ENCODE measurements around the gene DNASE1L1. TPM values are rescaled to one million over a fixed set of nuclear protein-coding genes. Genes with fewer than 3 reads are reported as not detected.

The DNASE1L1 gene
- total and polyA plus RNA-seq, 4 experiments from 2014 or later: 14.0 to 26.3 (median 20.7) TPM

- Histone ChIP-seq H3K27ac (ENCODE audit: low read depth, low read length) (no peak overlapping the region), H3K4me1 (ENCODE audit: insufficient read depth, low read length) (peaks cover 18% of the 10 kb centered on the region), H3K36me3 (ENCODE audit: insufficient read depth, low read length) (peaks cover 13% of the 10 kb centered on the region), H3K27me3 (ENCODE audit: insufficient read depth, low read length) (no peaks in the 10 kb centered on the region), H3K4me3 (ENCODE audit: low read length in 2 of 2) (no peak overlapping the region), H3K9me3 (ENCODE audit: control insufficient read depth in 1 of 2, low read length in 2 of 2) (no peaks in the 10 kb centered on the region)
- ChIA-PET POLR2A (ENCODE audit: partially characterized antibody) (interaction anchor here (8.5 kb wide), 1 partner anchor 10 kb away, joined by 42 read pairs; the partner anchor contains the start of gene PLXNA3), CTCF (ENCODE audit: partially characterized antibody) (no interaction called here)
- no peaks in the 10 kb centered on the region for H3K27me3 Mint-ChIP-seq
- intact Hi-C loops (cut with micrococcal nuclease): no loop called here
- H3K4me1 Mint-ChIP-seq: peaks cover 3 to 22% (median 3%) of the 10 kb centered on the region in 4 donors
- no peak overlapping the region for H3K27ac Mint-ChIP-seq
- peaks cover 3 to 12% of the 10 kb centered on the region in 2 donors for H3K36me3 Mint-ChIP-seq
- no peak overlapping the region for H3K4me3 Mint-ChIP-seq
- DNase-seq: no peak
- no peaks in the 10 kb centered on the region for H3K9me3 Mint-ChIP-seq
These were observed 39.4 kb upstream of the DNASE1L1 start for GRCh38 chrX:154448484-154448883.

GRCh38 chrX:154446430-154446829, 37.4 kb upstream of the DNASE1L1 start:
- Mint-ChIP-seq H3K9me3 (no peaks in the 10 kb centered on the region), H3K27ac (peak overlapping the region in 1 of 7 donors; percentile 68), H3K4me1 (peaks cover 7 to 41% (median 14%) of the 10 kb centered on the region in 4 donors), H3K27me3 (no peaks in the 10 kb centered on the region), H3K4me3 (no peak overlapping the region), H3K36me3 (peaks cover 3 to 18% of the 10 kb centered on the region in 2 donors)
- H3K9me3 ChIP-seq (ENCODE audit: control insufficient read depth in 1 of 2, low read length in 2 of 2): no peaks in the 10 kb centered on the region
- ChIA-PET POLR2A (ENCODE audit: partially characterized antibody) (interaction anchor here (0.9 to 8.5 kb wide), 4 partner anchors 12 to 48 kb away, joined by 3 to 42 read pairs (median 4); partner anchors contain the start of genes PLXNA3, RPL10 and TAFAZZIN), CTCF (ENCODE audit: partially characterized antibody) (interaction anchor here (1.1 kb wide), 1 partner anchor 47 kb away, joined by 3 read pairs; the partner anchor contains the start of gene RPL10)
- intact Hi-C loops (cut with micrococcal nuclease): no loop called here
- H3K4me3 ChIP-seq (ENCODE audit: low read length in 2 of 2): no peak overlapping the region
- peaks cover 13% of the 10 kb centered on the region for H3K36me3 ChIP-seq (ENCODE audit: insufficient read depth, low read length)
- H3K27me3 ChIP-seq (ENCODE audit: insufficient read depth, low read length): no peaks in the 10 kb centered on the region
- no peak for DNase-seq
- H3K4me1 ChIP-seq (ENCODE audit: insufficient read depth, low read length): peaks cover 36% of the 10 kb centered on the region
- H3K27ac ChIP-seq (ENCODE audit: low read depth, low read length): no peak overlapping the region

GRCh38 chrX:154445776-154446175, 36.7 kb upstream of the DNASE1L1 start:
- POLR2A ChIA-PET (ENCODE audit: partially characterized antibody): interaction anchor here (0.9 to 8.5 kb wide), 4 partner anchors 13 to 48 kb away, joined by 4 to 42 read pairs (median 4); partner anchors contain the start of genes PLXNA3 and RPL10
- peak overlapping the region in 2 of 7 donors; percentile 52 to 61 for H3K27ac Mint-ChIP-seq
- CTCF ChIA-PET (ENCODE audit: partially characterized antibody): interaction anchor here (1.1 kb wide), 1 partner anchor 47 kb away, joined by 3 read pairs; the partner anchor contains the start of gene RPL10
- peak overlapping the region in 1 of 8 donors; percentile 35 for H3K4me3 Mint-ChIP-seq
- no peaks in the 10 kb centered on the region for H3K9me3 Mint-ChIP-seq
- H3K27me3 ChIP-seq (ENCODE audit: insufficient read depth, low read length): no peaks in the 10 kb centered on the region
- no peak for DNase-seq
- peaks cover 12% of the 10 kb centered on the region for H3K36me3 ChIP-seq (ENCODE audit: insufficient read depth, low read length)
- H3K4me3 ChIP-seq (ENCODE audit: low read length in 2 of 2): no peak overlapping the region
- no peaks in the 10 kb centered on the region for H3K27me3 Mint-ChIP-seq
- H3K9me3 ChIP-seq (ENCODE audit: control insufficient read depth in 1 of 2, low read length in 2 of 2): no peaks in the 10 kb centered on the region
- no peak overlapping the region for H3K27ac ChIP-seq (ENCODE audit: low read depth, low read length)
- H3K4me1 ChIP-seq (ENCODE audit: insufficient read depth, low read length): peaks cover 42% of the 10 kb centered on the region
- peaks cover 7 to 48% (median 19%) of the 10 kb centered on the region in 4 donors for H3K4me1 Mint-ChIP-seq
- intact Hi-C loops (cut with micrococcal nuclease): loop anchor here (2.0 kb wide), 1 partner anchor 17 kb away; the partner anchor contains the start of gene ATP6AP1
- peaks cover 3 to 22% of the 10 kb centered on the region in 2 donors for H3K36me3 Mint-ChIP-seq

- H3K9me3 ChIP-seq (ENCODE audit: control insufficient read depth in 1 of 2, low read length in 2 of 2): no peaks in the 10 kb centered on the region
- H3K4me1 ChIP-seq (ENCODE audit: insufficient read depth, low read length): peaks cover 49% of the 10 kb centered on the region
- no peak for DNase-seq
- intact Hi-C loops (cut with micrococcal nuclease): loop anchor here (2.0 to 5.0 kb wide), 3 partner anchors 16 to 48 kb away; partner anchors contain the start of genes ATP6AP1, LAGE3 and SLC10A3
- peaks cover 7 to 48% (median 23%) of the 10 kb centered on the region in 4 donors for H3K4me1 Mint-ChIP-seq
- ChIA-PET POLR2A (ENCODE audit: partially characterized antibody) (interaction anchor here (0.6 to 8.5 kb wide), 4 partner anchors 13 to 45 kb away, joined by 3 to 42 read pairs (median 6); partner anchors contain the start of genes PLXNA3 and SLC10A3), CTCF (ENCODE audit: partially characterized antibody) (interaction anchor here (0.7 kb wide), 1 partner anchor 30 kb away, joined by 3 read pairs; no protein-coding TSS in a partner anchor)
- no peaks in the 10 kb centered on the region for H3K9me3 Mint-ChIP-seq
- peaks cover 9% of the 10 kb centered on the region for H3K36me3 ChIP-seq (ENCODE audit: insufficient read depth, low read length)
- no peaks in the 10 kb centered on the region for H3K27me3 ChIP-seq (ENCODE audit: insufficient read depth, low read length)
- peak overlapping the region; percentile 3 to 45 for H3K4me3 ChIP-seq (ENCODE audit: low read length in 2 of 2)
- peak overlapping the region; percentile 3 to 58 (median 29) for H3K4me3 Mint-ChIP-seq
- H3K36me3 Mint-ChIP-seq: peaks cover 3 to 20% of the 10 kb centered on the region in 2 donors
- peak overlapping the region; percentile 67 for H3K27ac ChIP-seq (ENCODE audit: low read depth, low read length)
- peak overlapping the region in 5 of 7 donors; percentile 4 to 68 (median 22) for H3K27ac Mint-ChIP-seq
- H3K27me3 Mint-ChIP-seq: no peaks in the 10 kb centered on the region
These were observed 35.7 kb upstream of the DNASE1L1 start for GRCh38 chrX:154444755-154445246.

GRCh38 chrX:154443992-154444754, 35.1 kb upstream of the DNASE1L1 start, which contains the start of gene FAM50A:
Gene FAM50A (plus strand): TSS chrX:154444141. CDS start chrX:154444236, 95 bp downstream.
- peak; percentile 59 to 67 (median 62) for DNase-seq
- Histone ChIP-seq H3K27me3 (ENCODE audit: insufficient read depth, low read length) (no peaks in the 10 kb centered on the region), H3K27ac (ENCODE audit: low read depth, low read length) (peak within 1 kb of the TSS; percentile 69), H3K36me3 (ENCODE audit: insufficient read depth, low read length) (peaks cover 8% of the 10 kb centered on the region), H3K4me1 (ENCODE audit: insufficient read depth, low read length) (peaks cover 49% of the 10 kb centered on the region), H3K9me3 (ENCODE audit: control insufficient read depth in 1 of 2, low read length in 2 of 2) (no peaks in the 10 kb centered on the region), H3K4me3 (ENCODE audit: low read length in 2 of 2) (peak within 1 kb of the TSS; percentile 3 to 45)
- POLR2A ChIA-PET (ENCODE audit: partially characterized antibody): interaction anchor here (0.6 to 8.5 kb wide), 6 partner anchors 13 to 46 kb away, joined by 3 to 42 read pairs (median 4); partner anchors contain the start of genes PLXNA3, RPL10 and SLC10A3
- H3K27me3 Mint-ChIP-seq: no peaks in the 10 kb centered on the region
- peak within 1 kb of the TSS; percentile 63 to 86 (median 77) for H3K4me3 Mint-ChIP-seq
- H3K36me3 Mint-ChIP-seq: peaks cover 3 to 20% of the 10 kb centered on the region in 2 donors
- intact Hi-C loops (cut with micrococcal nuclease): loop anchor here (2.0 to 5.0 kb wide), 3 partner anchors 15 to 48 kb away; partner anchors contain the start of genes ATP6AP1, LAGE3 and SLC10A3
- peaks cover 7 to 51% (median 23%) of the 10 kb centered on the region in 4 donors for H3K4me1 Mint-ChIP-seq
- CTCF ChIA-PET (ENCODE audit: partially characterized antibody): no interaction called here
- H3K27ac Mint-ChIP-seq: peak within 1 kb of the TSS; percentile 81 to 95 (median 89)
- H3K9me3 Mint-ChIP-seq: no peaks in the 10 kb centered on the region

- peak overlapping the region; percentile 55 to 85 (median 64) for H3K4me3 Mint-ChIP-seq
- Histone ChIP-seq H3K27me3 (ENCODE audit: insufficient read depth, low read length) (no peaks in the 10 kb centered on the region), H3K9me3 (ENCODE audit: control insufficient read depth in 1 of 2, low read length in 2 of 2) (no peaks in the 10 kb centered on the region), H3K4me1 (ENCODE audit: insufficient read depth, low read length) (peaks cover 56% of the 10 kb centered on the region), H3K4me3 (ENCODE audit: low read length in 2 of 2) (no peak overlapping the region), H3K36me3 (ENCODE audit: insufficient read depth, low read length) (peaks cover 1% of the 10 kb centered on the region), H3K27ac (ENCODE audit: low read depth, low read length) (peak overlapping the region; percentile 69)
- POLR2A ChIA-PET (ENCODE audit: partially characterized antibody): interaction anchor here (1.0 to 8.5 kb wide), 5 partner anchors 15 to 72 kb away, joined by 3 to 42 read pairs (median 6); partner anchors contain the start of genes FAM3A, PLXNA3, RPL10 and SLC10A3
- no peaks in the 10 kb centered on the region for H3K9me3 Mint-ChIP-seq
- H3K4me1 Mint-ChIP-seq: peaks cover 7 to 57% (median 23%) of the 10 kb centered on the region in 4 donors
- H3K27ac Mint-ChIP-seq: peak overlapping the region; percentile 81 to 95 (median 89)
- CTCF ChIA-PET (ENCODE audit: partially characterized antibody): no interaction called here
- peaks cover 2 to 21% of the 10 kb centered on the region in 2 donors for H3K36me3 Mint-ChIP-seq
- DNase-seq: no peak
- H3K27me3 Mint-ChIP-seq: no peaks in the 10 kb centered on the region
- intact Hi-C loops (cut with micrococcal nuclease): loop anchor here (5.0 kb wide), 2 partner anchors 34 to 49 kb away; partner anchors contain the start of genes LAGE3 and SLC10A3
These were observed 34.4 kb upstream of the DNASE1L1 start for GRCh38 chrX:154443479-154443910.
